Loucy (cell line): ENCODE measurements around the gene BOLA2.
"Not testable (repeated sequence)": the region's sequence is repeated elsewhere in the genome, so short reads cannot be mapped to it uniquely, and the experiment has no call there.

Experiments used
- H2AFZ ChIP-seq: fragments of 200-600 bp; sonication (generic); 2 replicates; pipeline ENCODE4 v1.6.0; 2016; ENCODE audit warnings: antibody characterized with exemption, mild to moderate bottlenecking, low read length, moderate library complexity
- H3F3A ChIP-seq: fragments of 200-600 bp; 2 replicates; pipeline ENCODE4 v1.6.0; 2016; ENCODE audit warnings: antibody characterized with exemption, low read depth, mild to moderate bottlenecking
- H3K27me3 ChIP-seq: fragments of 200-600 bp; sonication (generic); 2 replicates; pipeline ENCODE4 v1.6.1; 2014; ENCODE audit warnings: low read length, mild to moderate bottlenecking; ENCODE audit not compliant: insufficient read depth, poor library complexity, severe bottlenecking
- H3K36me3 ChIP-seq: fragments of 200-600 bp; sonication (generic); 2 replicates; pipeline ENCODE4 v1.6.1; 2016; ENCODE audit warnings: low read length; ENCODE audit not compliant: insufficient read depth
- H3K4me1 ChIP-seq: fragments of 200-600 bp; sonication (generic); 2 replicates; pipeline ENCODE4 v1.5.1; 2014; ENCODE audit warnings: low read length, mild to moderate bottlenecking; ENCODE audit not compliant: insufficient read depth, poor library complexity, severe bottlenecking
- H3K4me2 ChIP-seq: fragments of 200-600 bp; sonication (generic); 2 replicates; pipeline ENCODE4 v1.6.0; 2014; ENCODE audit warnings: antibody characterized with exemption, low read length, low read depth, mild to moderate bottlenecking; ENCODE audit not compliant: poor library complexity, severe bottlenecking
- H3K4me3 ChIP-seq: fragments of 200-600 bp; sonication (generic); 2 replicates; pipeline ENCODE4 v1.5.1; 2014; ENCODE audit warnings: low read length, mild to moderate bottlenecking, mixed read lengths; ENCODE audit not compliant: poor library complexity, severe bottlenecking
- H3K79me2 ChIP-seq: fragments of 200-600 bp; sonication (generic); 2 replicates; pipeline ENCODE4 v1.6.1; 2014; ENCODE audit warnings: low read length; ENCODE audit not compliant: insufficient read depth
- H3K9ac ChIP-seq: fragments of 200-600 bp; sonication (generic); 2 replicates; pipeline ENCODE4 v1.6.0; 2014; ENCODE audit warnings: mild to moderate bottlenecking, low read depth, low read length, moderate library complexity; ENCODE audit not compliant: poor library complexity, severe bottlenecking
- H3K9me2 ChIP-seq: fragments of 200-600 bp; sonication (generic); replicated peaks from 2 replicates; pipeline ENCODE4 v1.6.1; 2016; ENCODE audit warnings: low read depth, low read length, mixed read lengths
- H3K9me3 ChIP-seq: fragments of 200-600 bp; sonication (generic); 2 replicates; pipeline ENCODE4 v1.6.1; 2014; ENCODE audit warnings: mild to moderate bottlenecking, antibody characterized with exemption, low read length, low read depth; ENCODE audit not compliant: insufficient read depth
- H4K20me1 ChIP-seq: fragments of 200-600 bp; sonication (generic); 2 replicates; pipeline ENCODE4 v1.6.0; 2014; ENCODE audit warnings: antibody characterized with exemption, low read length, mild to moderate bottlenecking; ENCODE audit not compliant: insufficient read depth, poor library complexity, severe bottlenecking

The BOLA2 gene

DNA sequence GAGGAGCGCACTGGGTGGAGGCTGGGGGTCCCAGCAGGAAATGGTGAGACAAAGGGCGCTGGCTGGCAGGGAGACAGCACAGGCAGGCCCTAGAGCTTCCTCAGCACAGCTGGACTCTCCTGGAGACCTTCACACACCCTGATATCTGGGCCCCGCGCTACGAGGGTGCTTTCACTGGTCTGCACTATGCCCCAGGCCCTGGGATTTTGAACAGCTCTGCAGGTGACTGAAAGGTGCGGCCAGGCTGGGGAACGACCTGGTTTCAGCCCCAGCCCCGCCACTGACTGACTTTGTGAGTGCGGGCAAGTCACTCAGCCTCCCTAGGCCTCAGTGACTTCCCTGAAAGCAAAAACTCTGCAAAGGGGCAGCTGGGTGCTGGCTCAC lies 6.5 kb upstream of the BOLA2 start:
- H3K9me3 ChIP-seq, H3K4me1 ChIP-seq, H3K27me3 ChIP-seq, H3K9me2 ChIP-seq, H3K79me2 ChIP-seq, H3K36me3 ChIP-seq, H3K9ac ChIP-seq, H4K20me1 ChIP-seq, H3F3A ChIP-seq, H3K4me3 ChIP-seq, H3K4me2 ChIP-seq, H2AFZ ChIP-seq: not testable (repeated sequence)

DNA sequence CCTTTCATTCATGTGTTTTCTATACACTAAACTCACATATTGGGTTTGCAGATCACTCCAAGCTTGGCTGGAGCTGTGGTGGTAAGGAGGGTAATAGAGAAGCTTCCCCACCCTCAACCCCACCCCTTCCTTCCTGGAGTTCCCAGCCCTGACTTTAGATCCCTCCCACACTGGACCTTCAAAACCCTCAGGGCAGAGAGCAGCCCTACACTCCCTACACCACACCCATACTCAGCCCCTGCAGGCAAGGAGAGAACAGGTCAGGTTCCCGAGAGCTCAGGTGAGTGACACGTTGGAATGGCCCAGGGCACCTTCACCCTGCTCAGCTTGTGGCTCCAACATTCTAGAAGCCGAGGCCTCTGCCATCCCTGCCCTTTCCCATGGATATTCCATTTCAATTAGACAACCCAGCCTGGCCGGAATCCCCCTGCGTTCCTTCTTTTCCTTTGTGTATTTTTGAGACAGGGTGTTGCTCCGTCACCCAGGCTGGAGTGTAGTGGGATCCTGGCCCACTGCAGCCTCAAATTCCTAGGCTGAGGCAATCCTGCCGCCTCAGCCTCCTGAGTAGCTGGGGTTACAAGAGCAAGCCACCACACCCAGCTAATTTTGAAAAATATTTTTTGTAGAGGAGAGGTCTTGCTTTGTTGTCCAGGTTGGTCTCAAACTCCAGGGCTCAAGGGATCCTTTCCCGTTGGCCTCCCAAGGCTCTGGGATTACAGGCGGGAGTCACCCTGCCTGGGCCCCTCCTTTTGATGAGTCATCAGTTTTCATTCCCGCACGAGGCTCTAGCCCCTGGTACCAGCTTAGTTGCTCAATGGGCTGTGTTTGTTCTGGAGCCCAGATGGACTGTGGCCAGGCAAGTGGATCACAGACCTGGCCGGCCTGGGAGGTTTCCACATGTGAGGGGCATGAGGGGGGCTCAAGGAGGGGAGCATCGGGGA lies 5.8 kb upstream of the BOLA2 start, which contains the start of gene SULT1A4:
SULT1A4 (plus strand) TSS at position 208 of the 941 bp plus-strand sequence. CDS start 1,473 bp downstream, outside the sequence.
- H3K36me3 ChIP-seq, H3K9me2 ChIP-seq, H3F3A ChIP-seq, H3K27me3 ChIP-seq, H3K9me3 ChIP-seq, H3K4me3 ChIP-seq, H3K79me2 ChIP-seq, H3K4me1 ChIP-seq, H4K20me1 ChIP-seq, H2AFZ ChIP-seq, H3K9ac ChIP-seq, H3K4me2 ChIP-seq: not testable (repeated sequence)

DNA sequence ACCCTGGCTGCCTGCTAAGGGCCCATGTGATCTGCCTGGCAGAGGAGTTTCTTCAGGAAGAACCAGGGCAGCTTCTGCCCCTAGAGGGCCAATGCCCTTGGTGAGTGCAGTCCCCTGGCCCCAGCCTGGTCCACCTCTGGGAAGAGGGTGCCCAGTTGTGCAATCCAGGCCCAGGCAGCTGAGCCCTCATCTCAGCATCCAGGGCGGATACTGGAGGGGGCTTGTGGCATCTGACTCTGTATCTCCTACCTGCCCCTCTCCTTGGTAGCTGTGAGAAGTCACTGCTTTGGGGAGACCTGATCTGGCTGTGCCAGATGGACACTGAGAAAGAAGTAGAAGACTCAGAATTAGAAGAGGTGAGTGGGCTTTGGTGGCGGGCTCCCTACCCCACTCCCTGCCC lies 3.5 kb upstream of the BOLA2 start:
- not testable (repeated sequence) for H3K36me3 ChIP-seq, H3K9me3 ChIP-seq, H4K20me1 ChIP-seq, H3K79me2 ChIP-seq, H3K9me2 ChIP-seq, H3F3A ChIP-seq, H3K4me1 ChIP-seq, H3K4me3 ChIP-seq, H3K4me2 ChIP-seq, H2AFZ ChIP-seq, H3K9ac ChIP-seq, H3K27me3 ChIP-seq

DNA sequence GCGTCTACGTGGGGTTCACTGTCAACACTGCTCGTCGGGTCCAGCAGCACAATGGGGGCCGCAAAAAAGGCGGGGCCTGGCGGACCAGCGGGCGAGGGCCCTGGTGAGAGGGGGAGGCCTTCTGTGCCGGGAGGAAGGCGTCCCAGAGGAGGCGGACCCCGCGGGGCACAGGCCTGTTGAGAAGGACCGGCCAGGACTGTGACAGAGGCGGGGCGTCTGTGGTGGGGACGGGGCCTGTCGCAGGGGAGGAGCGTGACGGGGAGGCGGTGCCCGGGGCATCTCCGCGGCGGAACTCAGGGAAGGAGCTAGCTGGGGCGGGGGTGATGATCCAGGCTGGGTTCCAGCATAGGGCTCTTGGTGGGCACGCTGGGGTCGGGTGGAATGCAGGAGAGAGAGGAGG lies 677 bp upstream of the BOLA2 start:
- H3K4me3 ChIP-seq, H3K9ac ChIP-seq, H3K9me3 ChIP-seq, H4K20me1 ChIP-seq, H3K36me3 ChIP-seq, H3K4me1 ChIP-seq, H2AFZ ChIP-seq, H3K4me2 ChIP-seq, H3K79me2 ChIP-seq, H3F3A ChIP-seq, H3K9me2 ChIP-seq, H3K27me3 ChIP-seq: not testable (repeated sequence)

DNA sequence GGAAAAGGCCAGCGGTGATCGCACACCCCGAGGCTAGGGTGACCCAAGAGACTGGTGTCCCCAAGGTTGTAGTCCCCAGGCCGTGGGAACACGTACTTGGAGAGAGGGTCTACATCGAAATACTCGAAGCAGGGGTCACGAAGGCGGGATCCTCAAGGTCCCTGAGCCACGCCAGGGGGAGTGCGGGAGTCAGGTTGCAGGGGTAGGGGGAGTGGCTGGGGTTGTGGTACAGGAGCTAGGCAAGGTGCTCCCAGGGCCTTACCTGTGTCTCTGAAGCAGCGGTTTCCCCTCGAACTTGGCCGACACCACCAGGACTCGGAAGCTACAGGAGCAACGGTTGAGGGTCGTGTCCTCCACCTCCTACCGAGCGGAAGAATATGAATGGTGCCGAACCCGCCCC lies 397 bp downstream of the BOLA2 start:
- H3K27me3 ChIP-seq, H3K4me2 ChIP-seq, H3K79me2 ChIP-seq, H3K9me3 ChIP-seq, H3K9ac ChIP-seq, H3K36me3 ChIP-seq, H3K4me1 ChIP-seq, H4K20me1 ChIP-seq, H3K9me2 ChIP-seq, H2AFZ ChIP-seq, H3F3A ChIP-seq, H3K4me3 ChIP-seq: not testable (repeated sequence)

DNA sequence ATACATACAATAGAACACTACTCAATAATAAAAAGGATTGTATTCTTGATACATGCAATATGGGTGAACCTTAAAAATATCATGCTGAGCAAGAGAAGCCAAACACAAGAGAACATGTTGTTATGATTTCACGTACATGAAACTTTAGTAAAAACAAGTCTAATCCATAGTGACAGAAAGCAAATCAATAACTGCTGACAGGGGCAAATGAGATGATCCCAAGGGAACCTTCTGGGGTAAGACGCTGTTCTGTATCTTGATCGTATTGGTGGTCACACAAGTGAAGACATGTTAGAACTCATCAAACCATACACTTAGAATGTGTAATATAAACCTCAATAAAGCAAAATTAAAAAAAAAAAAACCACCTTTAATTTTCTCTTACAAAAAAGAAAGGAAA lies 28.8 kb downstream of the BOLA2 start:
- not testable (repeated sequence) for H3K9ac ChIP-seq, H3K9me3 ChIP-seq, H3K4me2 ChIP-seq, H3K4me3 ChIP-seq, H3K27me3 ChIP-seq, H4K20me1 ChIP-seq, H2AFZ ChIP-seq, H3F3A ChIP-seq, H3K36me3 ChIP-seq, H3K4me1 ChIP-seq, H3K79me2 ChIP-seq, H3K9me2 ChIP-seq

DNA sequence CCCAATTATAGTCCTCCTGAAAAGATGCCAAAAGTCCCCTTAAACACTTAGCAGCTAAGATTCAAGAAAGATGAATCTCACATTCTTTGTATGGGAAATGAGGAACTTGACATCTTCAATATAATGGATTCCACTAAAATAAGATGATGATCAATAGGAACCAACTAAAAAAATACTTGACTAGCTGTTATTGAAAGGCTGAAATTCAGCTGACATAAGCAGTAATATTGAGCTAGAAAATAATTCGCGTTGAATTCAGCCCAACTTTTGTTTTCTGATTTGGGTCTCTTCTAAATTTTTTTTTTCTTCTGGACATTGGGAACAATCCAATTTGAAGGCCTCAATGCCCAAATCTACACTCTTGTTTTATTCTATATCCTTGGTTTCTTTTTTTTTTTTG lies 30.6 kb downstream of the BOLA2 start:
- H2AFZ ChIP-seq, H3K36me3 ChIP-seq: not testable (repeated sequence)

More for the DNA sequence above, 30.6 kb downstream of the BOLA2 start:
- H3K4me1 ChIP-seq, H3K27me3 ChIP-seq, H3K79me2 ChIP-seq, H4K20me1 ChIP-seq, H3K9me2 ChIP-seq, H3K9ac ChIP-seq, H3F3A ChIP-seq, H3K4me3 ChIP-seq, H3K4me2 ChIP-seq, H3K9me3 ChIP-seq: not testable (repeated sequence)
